ENCODE results near the gene ANO1. TPM values are rescaled to one million over a fixed set of nuclear protein-coding genes. Genes with fewer than 3 reads are reported as not detected.

ANO1 gene
- total RNA-seq, 2 experiments from 2014 or later: not detected

DNA sequence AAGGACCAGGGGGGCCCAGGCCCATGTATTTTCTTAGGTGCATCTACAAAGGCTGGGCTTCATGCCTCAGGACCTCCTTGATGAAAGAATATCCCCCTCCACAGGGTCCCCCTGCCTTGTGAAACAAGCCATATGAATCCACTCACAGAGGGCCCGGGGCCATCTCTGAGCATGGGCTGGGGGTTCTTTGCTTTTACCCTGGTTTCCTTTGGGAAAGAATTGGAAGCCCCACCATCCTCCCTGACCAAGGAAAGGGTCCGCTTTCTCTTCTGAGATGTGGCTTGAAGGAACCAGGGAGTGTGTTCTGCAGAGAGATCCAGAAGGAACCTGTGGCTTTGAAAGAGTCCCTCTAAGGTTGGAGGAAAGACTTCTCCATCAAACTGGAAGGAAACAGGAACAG, 9.2 kb upstream of the ANO1 start:
- H3K27me3 Mint-ChIP-seq (ENCODE audit: low read depth): peaks cover 47% of the 10 kb centered on the region
- CTCF ChIA-PET: no interaction called here
- intact Hi-C loops (cut with micrococcal nuclease): no loop called here

DNA sequence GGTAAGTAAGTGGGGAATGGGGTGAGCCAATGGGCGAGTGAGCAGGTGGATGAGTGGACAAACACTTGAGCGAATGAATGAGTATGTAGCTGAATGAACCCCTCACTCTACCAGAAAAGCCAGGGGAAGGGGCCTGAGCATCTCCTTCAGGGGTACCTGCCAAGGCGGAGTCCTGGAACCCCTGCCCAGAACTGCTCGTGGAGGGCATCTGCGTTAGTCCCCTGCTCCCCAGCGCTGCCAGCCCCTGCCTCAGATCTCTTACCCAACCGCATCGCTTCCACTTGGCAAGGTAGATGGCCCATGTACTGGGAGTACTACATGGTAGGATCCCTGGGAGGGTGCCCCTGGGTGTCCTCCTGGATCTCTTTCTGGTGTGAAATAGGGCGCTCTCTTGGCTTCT, 7.4 kb upstream of the ANO1 start:
- intact Hi-C loops (cut with micrococcal nuclease): no loop called here
- Mint-ChIP-seq H3K4me3 (no peak overlapping the region), H3K27ac (no peak overlapping the region), H3K4me1 (ENCODE audit: low read depth) (no peaks in the 10 kb centered on the region), H3K27me3 (ENCODE audit: low read depth) (peaks cover 58% of the 10 kb centered on the region), H3K36me3 (ENCODE audit: low read depth) (no peaks in the 10 kb centered on the region), H3K9me3 (no peaks in the 10 kb centered on the region)
- CTCF ChIA-PET: interaction anchor here (0.6 kb wide), 2 partner anchors 36 to 385 kb away, joined by 3 to 5 read pairs; no protein-coding TSS in a partner anchor
- no peak for DNase-seq

More for the DNA sequence above, 9.2 kb upstream of the ANO1 start:
- no peaks in the 10 kb centered on the region for H3K9me3 Mint-ChIP-seq
- no peaks in the 10 kb centered on the region for H3K4me1 Mint-ChIP-seq (ENCODE audit: low read depth)
- no peak overlapping the region for H3K4me3 Mint-ChIP-seq
- DNase-seq: no peak
- no peak overlapping the region for H3K27ac Mint-ChIP-seq
- H3K36me3 Mint-ChIP-seq (ENCODE audit: low read depth): no peaks in the 10 kb centered on the region

DNA sequence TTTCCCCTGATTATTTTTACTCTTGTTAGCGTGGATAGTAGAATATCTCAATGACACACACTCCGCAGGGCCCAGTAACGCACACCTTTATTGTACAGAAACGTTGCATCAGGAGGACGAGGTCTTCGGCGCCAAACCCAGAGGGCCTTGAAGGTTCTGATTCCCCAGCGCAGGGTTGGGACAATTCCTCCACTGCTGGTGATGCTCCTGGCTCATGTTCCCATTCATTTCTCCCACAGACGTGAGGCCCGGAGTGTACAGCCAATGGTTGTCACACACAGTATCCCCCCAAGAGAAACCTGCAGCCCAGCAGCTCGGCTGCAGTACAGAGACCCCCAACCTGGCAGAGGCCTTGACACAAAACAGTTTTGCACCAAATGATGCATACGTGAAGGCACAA, 6.1 kb upstream of the ANO1 start:
- peaks cover 60% of the 10 kb centered on the region for H3K27me3 Mint-ChIP-seq (ENCODE audit: low read depth)

DNA sequence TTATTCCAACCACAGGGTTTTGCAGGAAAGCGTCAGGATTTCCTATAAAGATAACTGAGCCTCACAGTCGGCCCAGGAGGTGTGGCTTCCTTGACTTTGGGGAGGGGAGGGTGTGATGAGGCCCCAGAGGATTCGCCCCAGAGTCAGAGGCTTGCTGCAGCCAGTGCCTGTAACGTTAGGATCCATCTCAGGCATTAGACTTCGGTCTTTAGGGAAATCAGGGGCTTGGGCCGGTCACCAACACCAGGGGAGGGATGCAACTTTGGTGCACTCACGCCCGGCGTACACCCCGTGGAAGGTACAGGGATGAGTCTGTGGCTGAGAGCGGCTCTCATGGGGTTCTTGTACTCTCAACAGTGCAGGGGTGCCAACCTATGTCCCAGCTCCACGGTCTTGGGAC, 5.7 kb upstream of the ANO1 start:
- intact Hi-C loops (cut with micrococcal nuclease): no loop called here
- no peak for DNase-seq
- no peak overlapping the region for H3K4me3 Mint-ChIP-seq

More for the DNA sequence above, 6.1 kb upstream of the ANO1 start:
- intact Hi-C loops (cut with micrococcal nuclease): no loop called here
- CTCF ChIA-PET: no interaction called here
- Mint-ChIP-seq H3K4me1 (ENCODE audit: low read depth) (no peaks in the 10 kb centered on the region), H3K27ac (no peak overlapping the region), H3K4me3 (no peak overlapping the region), H3K9me3 (no peaks in the 10 kb centered on the region), H3K36me3 (ENCODE audit: low read depth) (no peaks in the 10 kb centered on the region)
- no peak for DNase-seq

DNA sequence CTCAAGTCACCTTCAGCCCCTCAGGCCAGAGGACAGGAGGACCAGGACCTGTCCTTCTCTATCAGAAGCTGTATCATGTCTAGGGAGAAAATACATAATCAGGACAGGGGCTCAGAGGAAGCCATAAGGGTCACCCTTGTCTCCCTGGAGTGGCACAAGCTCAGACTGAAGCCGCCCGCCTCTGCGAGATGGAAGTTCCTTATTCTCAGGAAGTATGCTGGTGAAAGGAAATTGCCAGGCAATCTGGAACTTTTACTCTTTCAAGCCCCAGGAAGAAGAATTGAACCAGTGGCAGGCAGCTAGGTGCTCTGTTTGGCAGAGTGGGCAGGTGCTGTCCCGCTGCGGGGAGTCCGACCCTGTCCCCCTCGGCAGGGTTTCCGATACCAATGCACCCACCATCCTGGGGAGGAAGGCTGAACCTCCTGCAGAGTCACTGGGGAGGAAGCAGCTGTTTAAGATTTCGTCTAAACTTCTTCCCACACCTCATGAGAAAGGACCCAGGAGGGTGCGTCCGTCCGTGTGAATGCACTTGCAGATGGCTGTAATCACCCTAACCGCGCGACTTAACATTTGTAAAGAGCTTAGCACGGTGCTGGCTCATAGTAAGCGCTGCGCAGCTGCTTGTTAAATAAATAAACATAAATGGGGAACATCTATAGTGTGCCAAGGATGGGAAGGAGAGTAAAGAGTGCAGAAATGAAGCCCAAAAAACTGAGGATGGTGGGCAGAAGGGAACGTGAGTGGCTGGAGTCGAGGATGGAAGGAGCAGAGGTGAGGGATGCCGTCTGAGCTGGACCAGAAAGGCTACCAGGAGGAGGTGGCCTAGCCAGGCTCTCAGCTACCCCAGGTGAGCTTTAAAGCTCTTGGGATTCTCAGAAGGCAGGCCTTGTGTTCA, 5.0 kb upstream of the ANO1 start:
- Mint-ChIP-seq H3K4me3 (no peak overlapping the region), H3K27me3 (ENCODE audit: low read depth) (peaks cover 63% of the 10 kb centered on the region), H3K9me3 (no peaks in the 10 kb centered on the region), H3K4me1 (ENCODE audit: low read depth) (no peaks in the 10 kb centered on the region), H3K27ac (no peak overlapping the region), H3K36me3 (ENCODE audit: low read depth) (no peaks in the 10 kb centered on the region)
- no peak for DNase-seq
- intact Hi-C loops (cut with micrococcal nuclease): no loop called here
- CTCF ChIA-PET: interaction anchor here (0.5 kb wide), 2 partner anchors 125 to 128 kb away, joined by 3 to 7 read pairs; no protein-coding TSS in a partner anchor

More for the DNA sequence above, 5.7 kb upstream of the ANO1 start:
- CTCF ChIA-PET: interaction anchor here (0.5 kb wide), 1 partner anchor 128 kb away, joined by 3 read pairs; no protein-coding TSS in a partner anchor
- H3K36me3 Mint-ChIP-seq (ENCODE audit: low read depth): no peaks in the 10 kb centered on the region
- H3K27ac Mint-ChIP-seq: no peak overlapping the region
- H3K4me1 Mint-ChIP-seq (ENCODE audit: low read depth): no peaks in the 10 kb centered on the region
- no peaks in the 10 kb centered on the region for H3K9me3 Mint-ChIP-seq
- H3K27me3 Mint-ChIP-seq (ENCODE audit: low read depth): peaks cover 64% of the 10 kb centered on the region

DNA sequence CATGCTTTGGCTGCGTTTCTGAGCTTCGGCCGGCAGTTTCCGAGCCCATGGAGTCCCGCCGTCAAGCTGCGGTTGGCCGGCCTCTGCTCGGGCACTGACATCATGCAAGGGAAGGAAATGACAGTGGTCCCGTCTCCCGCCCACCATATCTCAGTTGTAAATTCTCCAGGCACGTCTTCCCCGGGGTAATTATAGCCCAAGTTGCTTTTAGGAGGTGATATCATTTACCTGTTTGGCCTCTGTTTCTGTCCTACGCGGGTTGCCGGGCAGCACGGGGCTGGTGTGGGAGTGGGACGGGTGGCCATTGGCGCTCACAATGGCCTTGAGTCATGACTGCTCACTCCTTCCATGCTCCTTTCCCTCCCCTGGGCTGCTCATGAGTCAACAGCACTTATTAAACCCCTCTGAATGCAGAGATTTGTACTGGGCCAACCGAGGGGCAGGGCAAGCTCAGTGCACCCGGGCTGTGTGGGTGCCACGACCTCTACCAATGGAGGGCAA, 4.2 kb upstream of the ANO1 start:
- CTCF ChIA-PET: interaction anchor here (0.9 kb wide), 1 partner anchor 36 kb away, joined by 3 read pairs; no protein-coding TSS in a partner anchor
- H3K36me3 Mint-ChIP-seq (ENCODE audit: low read depth): no peaks in the 10 kb centered on the region
- no peak overlapping the region for H3K27ac Mint-ChIP-seq
- no peak overlapping the region for H3K4me3 Mint-ChIP-seq
- H3K9me3 Mint-ChIP-seq: no peaks in the 10 kb centered on the region
- intact Hi-C loops (cut with micrococcal nuclease): no loop called here
- peaks cover 59% of the 10 kb centered on the region for H3K27me3 Mint-ChIP-seq (ENCODE audit: low read depth)
- DNase-seq: no peak
- H3K4me1 Mint-ChIP-seq (ENCODE audit: low read depth): no peaks in the 10 kb centered on the region

DNA sequence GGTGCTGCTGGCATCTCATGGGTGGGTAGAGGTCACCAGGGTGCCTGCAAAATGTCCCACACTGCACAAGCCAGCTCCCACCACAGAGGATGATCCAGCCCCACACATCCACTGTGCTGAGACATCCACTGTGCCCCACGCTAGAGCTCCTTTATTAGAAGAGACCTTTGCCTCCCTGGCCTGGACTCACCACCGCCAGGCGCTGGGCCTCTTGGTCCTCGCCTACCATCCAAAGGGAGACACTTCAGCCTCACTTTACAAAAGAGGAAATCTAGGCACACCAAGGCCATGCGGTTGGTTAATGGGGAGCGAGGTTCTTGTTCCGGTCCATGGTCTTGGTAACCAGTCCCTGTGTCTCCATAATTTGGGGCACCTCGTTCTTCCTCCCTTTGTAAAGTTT, 3.4 kb upstream of the ANO1 start:
- Mint-ChIP-seq H3K36me3 (ENCODE audit: low read depth) (no peaks in the 10 kb centered on the region), H3K27ac (no peak overlapping the region), H3K9me3 (no peaks in the 10 kb centered on the region), H3K4me3 (no peak overlapping the region), H3K27me3 (ENCODE audit: low read depth) (peaks cover 61% of the 10 kb centered on the region), H3K4me1 (ENCODE audit: low read depth) (no peaks in the 10 kb centered on the region)
- CTCF ChIA-PET: interaction anchor here (0.9 kb wide), 1 partner anchor 37 kb away, joined by 3 read pairs; no protein-coding TSS in a partner anchor
- intact Hi-C loops (cut with micrococcal nuclease): no loop called here
- DNase-seq: no peak

DNA sequence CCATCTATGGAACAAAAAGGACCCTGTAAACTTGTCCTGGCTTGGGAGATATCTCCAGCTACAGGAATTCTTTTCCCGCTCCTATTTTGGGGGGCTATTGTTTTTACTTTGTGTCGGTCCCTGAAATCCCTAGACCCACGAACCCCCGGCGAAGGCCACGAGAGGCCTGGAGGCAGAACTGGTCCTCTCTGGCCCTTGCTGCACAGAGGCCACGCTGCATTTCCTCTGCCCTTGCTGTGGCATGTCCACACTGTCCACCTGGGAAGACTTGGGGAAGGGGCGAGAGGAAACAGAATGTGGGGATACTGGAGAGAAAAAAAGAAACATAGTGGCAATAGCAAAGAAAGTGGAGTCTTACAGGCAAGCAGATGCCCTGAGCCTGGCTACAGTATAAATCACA, 2.3 kb upstream of the ANO1 start:
- H3K27me3 Mint-ChIP-seq (ENCODE audit: low read depth): peaks cover 56% of the 10 kb centered on the region
- DNase-seq: no peak
- no peaks in the 10 kb centered on the region for H3K4me1 Mint-ChIP-seq (ENCODE audit: low read depth)
- CTCF ChIA-PET: no interaction called here
- intact Hi-C loops (cut with micrococcal nuclease): no loop called here
- no peak overlapping the region for H3K4me3 Mint-ChIP-seq
- H3K9me3 Mint-ChIP-seq: no peaks in the 10 kb centered on the region
- no peaks in the 10 kb centered on the region for H3K36me3 Mint-ChIP-seq (ENCODE audit: low read depth)
- H3K27ac Mint-ChIP-seq: no peak overlapping the region

DNA sequence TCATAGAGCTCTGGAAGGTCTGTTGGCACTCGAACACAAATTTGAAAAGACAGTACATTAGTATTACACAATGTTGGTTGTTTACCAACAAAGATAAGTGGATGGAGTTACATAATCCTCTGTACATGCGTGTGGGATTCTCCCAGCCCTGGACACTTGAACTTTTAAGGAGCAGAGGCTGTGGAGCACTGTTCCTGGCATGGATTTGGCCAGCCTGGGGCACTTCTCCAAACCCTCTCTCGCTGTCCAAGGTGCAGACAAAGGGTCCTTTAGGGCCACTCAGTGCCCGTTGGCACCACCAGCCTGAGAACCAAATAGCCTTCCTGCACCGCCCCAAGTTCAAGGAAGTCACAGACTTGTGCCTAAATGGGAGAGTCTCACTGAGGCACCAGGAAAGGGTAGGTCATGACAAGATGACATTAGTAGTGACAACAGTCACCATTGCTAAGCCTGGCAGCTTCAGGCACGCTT, 1.6 kb upstream of the ANO1 start:
- CTCF ChIA-PET: interaction anchor here (1.3 kb wide), 1 partner anchor 11 kb away, joined by 4 read pairs; no protein-coding TSS in a partner anchor
- Mint-ChIP-seq H3K27ac (no peak overlapping the region), H3K4me3 (no peak overlapping the region), H3K36me3 (ENCODE audit: low read depth) (no peaks in the 10 kb centered on the region), H3K27me3 (ENCODE audit: low read depth) (peaks cover 54% of the 10 kb centered on the region), H3K4me1 (ENCODE audit: low read depth) (no peaks in the 10 kb centered on the region), H3K9me3 (no peaks in the 10 kb centered on the region)
- intact Hi-C loops (cut with micrococcal nuclease): no loop called here
- DNase-seq: no peak

DNA sequence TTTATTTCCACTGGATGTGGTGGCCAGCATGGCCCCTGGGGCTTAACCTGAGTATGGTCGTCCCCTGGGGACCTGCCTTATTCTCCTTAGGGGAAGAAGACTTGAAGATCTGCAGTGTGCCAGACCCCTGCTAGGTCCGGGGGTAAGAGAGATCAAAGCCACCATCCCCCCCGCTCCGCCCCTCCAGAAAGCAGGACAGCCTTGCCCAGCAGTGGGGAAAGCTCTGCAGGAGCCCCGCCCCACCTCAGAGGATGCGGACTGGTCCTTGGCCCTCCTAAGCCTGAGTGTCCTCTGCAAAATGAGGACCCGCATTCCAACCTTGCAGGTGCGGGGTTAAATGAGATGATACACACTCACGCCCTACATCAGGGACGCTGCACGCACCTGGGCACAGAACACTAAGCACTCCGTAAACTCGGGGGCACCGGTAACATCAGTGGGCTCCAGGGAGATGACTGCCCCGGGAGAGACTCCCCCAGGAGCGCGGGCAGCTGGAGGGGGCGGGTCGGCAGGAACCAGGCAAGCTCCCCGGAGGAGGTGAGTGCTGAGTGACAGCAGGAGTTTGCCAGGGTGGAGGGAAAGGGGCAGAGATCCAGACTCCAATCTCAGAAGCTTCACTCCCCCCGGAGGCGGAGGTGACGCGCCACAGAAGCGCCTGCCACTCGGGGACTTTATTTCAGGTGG, 564 bp upstream of the ANO1 start:
- no peak overlapping the region for H3K4me3 Mint-ChIP-seq
- no peaks in the 10 kb centered on the region for H3K36me3 Mint-ChIP-seq (ENCODE audit: low read depth)
- H3K9me3 Mint-ChIP-seq: no peaks in the 10 kb centered on the region
- DNase-seq: no peak
- no peaks in the 10 kb centered on the region for H3K4me1 Mint-ChIP-seq (ENCODE audit: low read depth)
- H3K27me3 Mint-ChIP-seq (ENCODE audit: low read depth): peaks cover 45% of the 10 kb centered on the region
- intact Hi-C loops (cut with micrococcal nuclease): no loop called here
- no peak overlapping the region for H3K27ac Mint-ChIP-seq
- CTCF ChIA-PET: interaction anchor here (1.3 kb wide), 1 partner anchor 10 kb away, joined by 4 read pairs; no protein-coding TSS in a partner anchor

DNA sequence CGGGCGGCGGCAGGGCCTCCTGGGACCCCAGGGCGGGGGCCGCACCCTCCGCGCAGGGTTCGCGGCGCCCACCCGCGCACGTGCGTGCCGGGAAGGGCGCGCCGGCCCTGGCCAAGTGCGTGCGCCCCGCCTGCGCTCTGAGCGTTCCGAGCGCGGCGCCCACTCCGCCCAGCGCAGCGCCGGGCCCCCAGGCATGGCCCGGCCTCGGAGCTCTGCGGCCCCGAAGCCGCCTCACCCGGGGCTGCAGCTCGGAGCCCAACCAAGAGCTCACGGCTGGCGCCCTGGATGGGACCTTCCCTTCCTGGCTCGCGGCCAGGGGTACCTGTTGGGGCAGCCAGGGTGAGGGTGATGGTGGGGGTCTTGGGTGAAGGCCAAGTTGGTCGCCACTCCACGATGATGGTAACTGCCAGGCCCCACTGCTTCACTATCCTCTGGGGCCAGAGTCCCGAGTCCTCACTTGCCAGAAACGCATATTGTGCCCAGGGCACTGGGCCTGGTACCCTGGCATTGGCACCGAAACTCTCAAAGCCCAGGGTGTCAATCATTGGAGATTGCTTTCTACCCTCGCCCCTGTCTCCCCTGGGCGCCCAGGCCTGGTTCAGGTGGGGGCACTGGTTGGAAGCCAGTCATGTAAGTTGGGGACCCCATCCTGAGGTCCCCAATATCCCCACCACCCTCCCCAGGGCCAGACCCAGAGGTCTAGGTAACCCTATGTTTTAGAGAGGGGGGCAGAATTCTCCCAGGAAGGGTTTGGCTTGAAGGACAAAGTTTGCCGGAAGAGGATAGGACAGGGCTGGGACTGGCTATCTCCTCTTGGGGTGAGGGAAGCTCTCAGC, 882 bp downstream of the ANO1 start:
- intact Hi-C loops (cut with micrococcal nuclease): no loop called here
- no peak overlapping the region for H3K4me3 Mint-ChIP-seq
- H3K9me3 Mint-ChIP-seq: no peaks in the 10 kb centered on the region
- H3K27me3 Mint-ChIP-seq (ENCODE audit: low read depth): peaks cover 31% of the 10 kb centered on the region
- H3K36me3 Mint-ChIP-seq (ENCODE audit: low read depth): no peaks in the 10 kb centered on the region
- CTCF ChIA-PET: no interaction called here
- no peak for DNase-seq
- H3K27ac Mint-ChIP-seq: no peak overlapping the region
- no peaks in the 10 kb centered on the region for H3K4me1 Mint-ChIP-seq (ENCODE audit: low read depth)

DNA sequence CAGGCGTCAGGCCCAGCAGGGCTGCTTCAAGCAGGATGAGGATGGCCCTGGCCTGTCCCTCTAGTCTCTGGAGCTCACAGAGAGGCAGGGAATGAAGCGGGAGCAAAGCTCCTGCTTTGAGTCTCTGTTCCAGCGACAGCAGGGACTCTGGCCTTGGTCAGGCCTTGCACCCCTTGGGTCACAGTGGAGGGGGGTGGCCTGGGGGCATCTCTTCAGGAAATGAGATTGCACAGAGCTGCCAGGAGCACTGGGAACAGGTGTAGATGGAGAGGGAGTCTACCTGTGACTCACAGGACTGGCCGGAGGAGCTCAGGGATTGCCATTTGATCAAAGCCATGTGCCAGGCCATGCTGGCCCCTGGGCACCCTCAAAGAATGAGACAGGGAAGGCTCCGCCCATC, 1.6 kb downstream of the ANO1 start:
- CTCF ChIA-PET: no interaction called here
- H3K36me3 Mint-ChIP-seq (ENCODE audit: low read depth): no peaks in the 10 kb centered on the region
- intact Hi-C loops (cut with micrococcal nuclease): no loop called here

More for the DNA sequence above, 1.6 kb downstream of the ANO1 start:
- Mint-ChIP-seq H3K27ac (no peak overlapping the region), H3K4me1 (ENCODE audit: low read depth) (no peaks in the 10 kb centered on the region), H3K9me3 (no peaks in the 10 kb centered on the region), H3K4me3 (no peak overlapping the region), H3K27me3 (ENCODE audit: low read depth) (peaks cover 25% of the 10 kb centered on the region)
- no peak for DNase-seq

Measured in activated naive CD4-positive, alpha-beta T cell treated with anti-CD3 and anti-CD28 coated beads for 36 hours (primary cell).